Liver (tissue), 9 donors: Measurements from ENCODE around the gene NLGN1. TPM values are rescaled to one million over a fixed set of nuclear protein-coding genes. Genes with fewer than 3 reads are reported as not detected.

Experiments
- DNase-seq: peaks from one replicate; pipeline ENCODE4 v3.0.0-alpha.2; 2017; ENCODE audit warnings: low spot score
- H3K27ac ChIP-seq, 2 donors: one replicate each; pipeline ENCODE4 v1.7.0; 2013; ENCODE audit warnings: inconsistent platforms in 2 of 2, low read length in 2 of 2, control low read depth in 1 of 2, low read depth in 1 of 2, mild to moderate bottlenecking in 1 of 2
- H3K27me3 ChIP-seq, 4 donors: one replicate each; pipeline versions ENCODE4 v1.6.1 to v1.7.0; 2013; ENCODE audit warnings: low read length in 3 of 4, inconsistent platforms in 1 of 4, mild to moderate bottlenecking in 1 of 4, moderate library complexity in 1 of 4; ENCODE audit not compliant: control insufficient read depth in 4 of 4, insufficient read depth in 4 of 4
- H3K36me3 ChIP-seq, 4 donors: one replicate each; pipeline versions ENCODE4 v1.6.1 to v1.7.0; 2013; ENCODE audit warnings: low read length in 3 of 4, mild to moderate bottlenecking in 3 of 4, low read depth in 1 of 4, moderate library complexity in 1 of 4; ENCODE audit not compliant: control insufficient read depth in 4 of 4, insufficient read depth in 3 of 4
- H3K4me1 ChIP-seq, 4 donors: one replicate each; pipeline versions ENCODE4 v1.6.1 to v1.7.0; 2013; ENCODE audit warnings: low read length in 3 of 4, mild to moderate bottlenecking in 3 of 4, moderate library complexity in 1 of 4; ENCODE audit not compliant: control insufficient read depth in 4 of 4, insufficient read depth in 4 of 4
- H3K4me3 ChIP-seq, 3 donors: one replicate each; pipeline versions ENCODE4 v1.6.1 to v1.7.0; 2013; ENCODE audit warnings: low read length in 3 of 3, control low read depth in 1 of 3, low read depth in 1 of 3, mild to moderate bottlenecking in 1 of 3
- H3K9ac ChIP-seq, 2 donors: one replicate each; pipeline ENCODE4 v1.7.0; 2013; ENCODE audit warnings: low read length in 2 of 2, mild to moderate bottlenecking in 2 of 2, moderate library complexity in 2 of 2, control low read depth in 1 of 2, low read depth in 1 of 2
- H3K9me3 ChIP-seq, 4 donors: one replicate each; pipeline versions ENCODE4 v1.6.1 to v1.7.0; 2013; ENCODE audit warnings: low read length in 3 of 4; ENCODE audit not compliant: control insufficient read depth in 4 of 4
- ATF3 ChIP-seq: IDR thresholded peaks from 2 replicates; pipeline ENCODE4 v1.6.1; 2016; ENCODE audit warnings: antibody characterized with exemption
- EGR1 ChIP-seq, 2 donors: IDR thresholded peaks; 2 replicates each; pipeline ENCODE4 v1.6.1; 2016 to 2018; ENCODE audit warnings: antibody characterized with exemption in 2 of 2, low read depth in 2 of 2
- FOXA1 ChIP-seq: IDR thresholded peaks from 2 replicates; pipeline ENCODE4 v1.6.1; 2016; ENCODE audit warnings: antibody characterized with exemption
- FOXA2 ChIP-seq: IDR thresholded peaks from 2 replicates; pipeline ENCODE4 v1.6.1; 2016; ENCODE audit warnings: antibody characterized with exemption
- GABPA ChIP-seq, 2 donors: IDR thresholded peaks in 1 of 2; conservative IDR thresholded peaks in 1 of 2; 2 replicates each; pipeline ENCODE4 v1.6.1; 2016; ENCODE audit warnings: antibody characterized with exemption in 2 of 2, mild to moderate bottlenecking in 1 of 2, moderate library complexity in 1 of 2
- HNF4A ChIP-seq, 2 donors: conservative IDR thresholded peaks; 2 replicates each; pipeline ENCODE4 v1.6.1; 2016; ENCODE audit warnings: antibody characterized with exemption in 2 of 2, mild to moderate bottlenecking in 2 of 2
- HNF4G ChIP-seq: IDR thresholded peaks from 2 replicates; pipeline ENCODE4 v1.6.1; 2016; ENCODE audit warnings: antibody characterized with exemption
- MAX ChIP-seq: IDR thresholded peaks from 2 replicates; pipeline ENCODE4 v1.6.1; 2016; ENCODE audit warnings: antibody characterized with exemption
- NR2F2 ChIP-seq: IDR thresholded peaks from 2 replicates; pipeline ENCODE4 v1.6.1; 2016; ENCODE audit warnings: antibody characterized with exemption
- RAD21 ChIP-seq, 2 donors: IDR thresholded peaks; 2 replicates each; pipeline ENCODE4 v1.6.1; 2016; ENCODE audit warnings: antibody characterized with exemption in 2 of 2, mild to moderate bottlenecking in 2 of 2
- REST ChIP-seq: IDR thresholded peaks from 2 replicates; pipeline ENCODE4 v1.6.1; 2016; ENCODE audit warnings: antibody characterized with exemption, mild to moderate bottlenecking
- SP1 ChIP-seq: IDR thresholded peaks from 2 replicates; pipeline ENCODE4 v1.6.1; 2018; ENCODE audit warnings: antibody characterized with exemption, mild to moderate bottlenecking
- YY1 ChIP-seq: IDR thresholded peaks from 2 replicates; pipeline ENCODE4 v1.6.1; 2016; ENCODE audit warnings: antibody characterized with exemption, mild to moderate bottlenecking
- WGBS: extraction: QIAGEN DNeasy Blood & Tissue Kit; methylation state at CpG from one replicate; pipeline ENCODE4 v1.1.7; 2013; 5-methylcytosine and 5-hydroxymethylcytosine counted together
- polyA plus RNA-seq, 2 donors: library from polyadenylated mRNA; stranded (reverse) in 1 of 2; unstranded in 1 of 2; fragments of 200-250 nt in 1 of 2; fragments of >200 nt in 1 of 2; fragmentation: Nextera tagmentation in 1 of 2; extraction: Ambion mirVana in 1 of 2; gene quantifications; one replicate each; pipeline versions ENCODE4 v1.2.1 to v1.2.3, GENCODE V29; 2013 to 2015
- total RNA-seq, 2 donors: library from RNA; depleted of rRNA; stranded (reverse); fragments of >200 nt; gene quantifications; one replicate each; pipeline ENCODE4 v1.2.3, GENCODE V29; 2014
- TF ChIP-seq, protein P1 (sequence below): fragments of 150-350 bp; IDR thresholded peaks from 2 replicates; pipeline ENCODE4 v1.5.1; 2017; ENCODE audit warnings: improper control_type of control experiment, low read depth, low read length; ENCODE audit not compliant: missing input control
- donor health status: healthy.
- donor health status: healthy.
- donor health status: healthy.
- donor health status: healthy.
- donor health status: healthy.

NLGN1 gene
- total and polyA plus RNA-seq, 4 donors: 0.02 to 0.67 (median 0.37) TPM; not detected in 1

GRCh38 chr3:173501931-173502489 is 104.5 kb downstream of the NLGN1 start:
- Histone ChIP-seq H3K4me3 (no peak overlapping the region), H3K36me3 (no peaks in the 10 kb centered on the region), H3K27me3 (no peaks in the 10 kb centered on the region), H3K9ac (no peak overlapping the region), H3K27ac (no peak overlapping the region), H3K4me1 (no peaks in the 10 kb centered on the region), H3K9me3 (no peaks in the 10 kb centered on the region)
- 37% methylated on average over 1 of the region's 1 CpG for WGBS
- TF ChIP-seq ATF3 (no peak), FOXA2 (no peak), FOXA1 (no peak), HNF4G (no peak), NR2F2 (no peak), REST (no peak), HNF4A (conservative IDR thresholded peaks at IDR 0.05) (no peak), MAX (no peak), YY1 (no peak), EGR1 (IDR thresholded peaks at IDR 0.05; ENCODE audit: low read depth in 2 of 2) (no peak), RAD21 (IDR thresholded peaks at IDR 0.05) (no peak), SP1 (no peak), GABPA (IDR thresholded peaks at IDR 0.05 in 1 of 2, conservative IDR thresholded peaks at IDR 0.05 in 1 of 2) (no peak)
- TF ChIP-seq, protein P1, sequence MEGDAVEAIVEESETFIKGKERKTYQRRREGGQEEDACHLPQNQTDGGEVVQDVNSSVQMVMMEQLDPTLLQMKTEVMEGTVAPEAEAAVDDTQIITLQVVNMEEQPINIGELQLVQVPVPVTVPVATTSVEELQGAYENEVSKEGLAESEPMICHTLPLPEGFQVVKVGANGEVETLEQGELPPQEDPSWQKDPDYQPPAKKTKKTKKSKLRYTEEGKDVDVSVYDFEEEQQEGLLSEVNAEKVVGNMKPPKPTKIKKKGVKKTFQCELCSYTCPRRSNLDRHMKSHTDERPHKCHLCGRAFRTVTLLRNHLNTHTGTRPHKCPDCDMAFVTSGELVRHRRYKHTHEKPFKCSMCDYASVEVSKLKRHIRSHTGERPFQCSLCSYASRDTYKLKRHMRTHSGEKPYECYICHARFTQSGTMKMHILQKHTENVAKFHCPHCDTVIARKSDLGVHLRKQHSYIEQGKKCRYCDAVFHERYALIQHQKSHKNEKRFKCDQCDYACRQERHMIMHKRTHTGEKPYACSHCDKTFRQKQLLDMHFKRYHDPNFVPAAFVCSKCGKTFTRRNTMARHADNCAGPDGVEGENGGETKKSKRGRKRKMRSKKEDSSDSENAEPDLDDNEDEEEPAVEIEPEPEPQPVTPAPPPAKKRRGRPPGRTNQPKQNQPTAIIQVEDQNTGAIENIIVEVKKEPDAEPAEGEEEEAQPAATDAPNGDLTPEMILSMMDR: no peak
- no peak for DNase-seq

GRCh38 chr3:173502983-173503568 is 105.5 kb downstream of the NLGN1 start:
- WGBS: 40% methylated on average over 4 of the region's 4 CpGs
- H3K9ac ChIP-seq: no peak overlapping the region
- DNase-seq: no peak
- H3K36me3 ChIP-seq: no peaks in the 10 kb centered on the region
- H3K4me1 ChIP-seq: no peaks in the 10 kb centered on the region
- no peak overlapping the region for H3K27ac ChIP-seq
- H3K4me3 ChIP-seq: no peak overlapping the region
- no peaks in the 10 kb centered on the region for H3K9me3 ChIP-seq
- H3K27me3 ChIP-seq: no peaks in the 10 kb centered on the region
- no peak for TF ChIP-seq HNF4G
